Measurements from ENCODE around the gene KCNG3.
"Not testable (repeated sequence)": the region's sequence is repeated elsewhere in the genome, so short reads cannot be mapped to it uniquely, and the experiment has no call there.

The KCNG3 gene

DNA sequence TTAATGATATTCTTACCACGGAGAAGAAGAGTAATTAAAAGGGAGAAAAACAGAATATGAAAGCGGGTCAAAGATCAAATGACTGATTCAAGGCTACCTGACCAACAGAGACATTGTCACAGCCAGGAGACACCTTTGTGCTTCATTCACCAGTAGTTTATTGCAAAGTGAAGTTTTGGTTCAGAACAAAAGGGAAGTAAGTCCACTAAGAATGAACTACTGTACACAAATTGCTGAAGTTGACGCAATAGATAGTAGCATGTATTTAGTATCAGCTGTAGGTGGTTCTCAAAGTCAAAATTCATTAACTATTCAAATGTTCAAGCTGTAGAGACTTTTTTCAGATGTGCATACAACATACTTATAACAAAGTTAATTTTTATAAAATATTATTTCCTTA is 68.1 kb downstream of the KCNG3 start:
- no peak for DNase-seq

DNA sequence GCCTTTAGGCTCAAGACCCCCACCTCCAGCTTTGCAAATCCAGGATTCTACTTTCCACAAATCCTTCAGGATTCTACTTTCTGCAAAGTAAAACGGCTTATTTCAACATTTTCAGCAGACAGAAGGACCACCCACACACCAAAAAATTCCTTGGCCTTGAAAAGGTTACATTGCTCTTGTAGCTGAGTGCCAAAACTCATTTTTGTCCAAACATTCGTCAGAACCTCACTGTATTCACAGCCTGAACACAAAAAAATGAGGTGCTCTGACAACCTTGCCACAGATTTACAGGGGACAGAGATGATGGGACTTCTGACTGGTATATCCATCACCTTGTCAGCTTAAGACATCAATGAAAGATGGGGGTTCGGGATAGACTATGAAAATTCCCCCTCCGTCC is 69.7 kb downstream of the KCNG3 start:
- DNase-seq: no peak

- no peak for DNase-seq
Measured at GRCh38 chr2:42421601-42422239, 72.1 kb downstream of the KCNG3 start.

GRCh38 chr2:42421157-42421485 is 72.7 kb downstream of the KCNG3 start:
- DNase-seq: no peak

DNA sequence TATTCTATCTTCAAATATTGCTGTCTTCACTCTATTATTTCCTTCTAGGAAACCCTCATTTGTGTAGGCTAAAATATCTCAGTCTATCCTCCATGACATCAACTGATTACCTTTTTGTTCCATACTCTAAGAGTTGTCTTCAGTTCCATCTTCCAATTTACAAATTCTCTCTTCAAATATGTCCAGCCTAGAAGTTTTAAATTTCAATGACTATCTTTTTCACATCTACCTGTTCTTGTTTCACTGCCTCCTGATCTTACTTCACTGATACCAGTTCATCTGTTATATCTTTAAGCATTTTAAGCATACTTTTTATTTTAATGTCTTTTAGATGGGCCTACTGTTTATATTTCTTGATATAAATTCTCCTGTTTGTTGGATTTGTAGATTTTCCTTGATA is 79.1 kb downstream of the KCNG3 start:
- DNase-seq: no peak

DNA sequence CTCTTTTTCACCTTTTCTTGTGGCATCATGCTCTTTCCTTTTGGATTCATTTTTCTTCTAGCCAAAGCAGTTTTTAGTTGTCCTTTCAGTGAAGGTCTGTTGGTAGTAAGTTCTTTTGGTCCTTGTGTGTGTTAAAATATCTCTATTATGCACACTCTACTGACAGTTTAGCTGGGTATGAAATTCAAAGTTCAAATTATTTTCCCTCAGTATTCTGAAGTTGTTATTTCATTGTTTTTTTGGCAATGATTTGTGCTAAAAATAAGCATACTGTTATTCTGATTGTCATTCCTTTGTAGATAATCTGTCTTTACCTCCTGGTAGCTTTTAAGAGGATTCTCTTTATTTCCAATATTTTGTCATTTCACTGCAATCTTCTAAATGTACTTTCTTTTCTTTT is 79.6 kb downstream of the KCNG3 start:
- no peak for DNase-seq

GRCh38 chr2:42410742-42411514 is 82.9 kb downstream of the KCNG3 start:
- DNase-seq: no peak

DNA sequence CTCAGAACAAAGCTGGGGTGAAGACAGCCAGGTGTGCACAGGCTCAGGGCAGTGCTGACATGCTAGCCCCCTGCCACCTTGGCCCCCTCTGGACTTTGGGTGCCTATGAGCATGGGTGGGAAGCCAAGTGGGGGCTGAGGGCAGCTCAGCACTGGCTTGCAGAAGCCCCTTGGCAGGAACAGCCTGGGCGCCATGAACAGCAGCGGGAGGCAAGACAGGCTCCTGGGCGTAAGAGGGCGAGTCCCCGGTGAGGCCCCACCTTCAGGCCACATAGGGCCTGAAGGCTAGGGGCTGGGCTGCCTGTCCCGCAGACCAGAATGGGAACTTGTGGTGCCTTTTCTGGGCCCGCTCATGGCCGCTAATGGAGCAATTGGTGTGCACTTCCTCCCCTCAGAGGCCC is 85.8 kb downstream of the KCNG3 start:
- no peak for DNase-seq

DNA sequence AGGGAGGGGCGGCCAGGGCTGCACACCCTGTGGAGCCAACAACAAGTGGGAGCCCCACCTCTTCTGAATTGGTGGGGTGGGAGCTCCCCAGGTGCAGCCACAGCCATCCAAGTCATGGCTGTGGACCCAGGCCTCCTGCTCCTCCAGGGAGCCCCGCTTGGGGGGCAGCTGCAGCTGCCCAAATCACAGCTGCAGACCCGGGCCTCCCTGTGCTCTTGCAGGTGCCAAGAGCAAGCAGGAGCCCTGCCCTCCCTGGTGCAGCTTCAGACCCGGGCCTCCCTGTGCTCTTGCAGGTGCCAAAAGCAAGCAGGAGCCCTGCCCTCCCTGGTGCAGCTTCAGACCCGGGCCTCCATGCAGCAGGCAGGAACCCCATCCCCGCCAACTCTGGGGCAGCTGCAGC is 86.3 kb downstream of the KCNG3 start:
- DNase-seq: no peak

GRCh38 chr2:42404676-42405075 is 89.1 kb downstream of the KCNG3 start:
- DNase-seq: peak in 1 of 2 experiments; percentile 11

DNA sequence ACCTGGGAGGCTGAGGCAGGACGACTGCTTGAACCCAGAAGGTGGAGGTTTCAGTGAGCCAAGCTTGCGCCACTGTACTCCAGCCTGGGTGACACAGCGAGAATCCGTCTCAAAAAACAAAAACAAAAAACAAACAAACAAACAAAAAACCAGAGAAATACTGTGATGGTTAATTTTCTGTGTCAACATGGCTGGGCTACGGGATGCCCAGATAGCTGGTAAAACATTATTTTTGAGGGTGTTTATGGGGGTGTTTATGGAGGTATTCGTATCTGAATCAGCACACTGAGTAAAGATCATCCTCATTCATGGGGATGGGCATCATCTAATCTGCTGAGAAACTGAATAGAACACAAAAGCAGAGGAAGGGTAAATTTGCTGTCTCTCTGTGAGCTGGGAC is 92.0 kb downstream of the KCNG3 start:
- no peak for DNase-seq

DNA sequence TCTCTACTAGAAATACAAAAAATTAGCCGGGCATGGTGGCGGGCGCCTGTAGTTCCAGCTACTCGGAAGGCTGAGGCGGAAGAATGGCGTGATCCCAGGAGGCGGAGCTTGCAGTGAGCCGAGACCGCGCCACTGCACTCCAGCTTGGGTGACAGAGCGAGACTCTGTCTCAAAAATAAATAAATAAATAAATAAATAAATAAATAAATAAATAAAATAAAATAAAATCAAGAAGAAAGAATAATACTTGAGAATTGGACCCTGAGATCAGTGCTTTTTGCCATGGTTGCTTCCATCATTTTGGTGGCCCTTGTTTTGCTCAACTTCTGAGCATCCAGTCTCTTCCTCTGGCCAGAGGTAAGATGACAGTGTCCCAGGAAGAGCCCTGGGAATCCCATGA is 95.7 kb downstream of the KCNG3 start:
- not testable (repeated sequence) for DNase-seq

DNA sequence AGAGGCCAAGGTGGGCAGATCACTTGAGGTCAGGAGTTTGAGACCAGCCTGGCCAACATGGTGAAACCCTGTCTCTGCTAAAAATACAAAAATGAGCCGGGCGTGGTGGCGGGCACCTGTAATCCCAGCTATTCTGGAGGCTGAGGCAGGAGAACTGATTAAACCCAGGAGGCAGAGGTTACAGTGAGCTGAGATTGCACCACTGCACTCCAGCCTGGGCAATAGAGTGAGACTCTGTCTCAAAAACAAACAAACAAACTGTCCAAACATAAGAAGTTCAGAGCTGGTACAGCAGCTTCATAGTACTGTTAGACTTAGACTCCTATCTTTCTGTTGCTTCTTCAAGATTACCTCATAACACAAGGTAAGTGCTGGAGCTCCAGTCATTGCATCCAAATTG is 100.5 kb downstream of the KCNG3 start:
- not testable (repeated sequence) for DNase-seq

- DNase-seq: no peak
Measured at GRCh38 chr2:42392191-42392590, 101.6 kb downstream of the KCNG3 start.

All from NCI-H524 (cell line).